ENCODE data around the gene ZBTB24. TPM values are rescaled to one million over a fixed set of nuclear protein-coding genes. Genes with fewer than 3 reads are reported as not detected.

ZBTB24 gene
- total and polyA plus RNA-seq, 2 of the 13 experiments (the other 11 are each of a cell fraction or from before 2014, with no cell fraction given): 1.5 to 6.2 TPM

DNA sequence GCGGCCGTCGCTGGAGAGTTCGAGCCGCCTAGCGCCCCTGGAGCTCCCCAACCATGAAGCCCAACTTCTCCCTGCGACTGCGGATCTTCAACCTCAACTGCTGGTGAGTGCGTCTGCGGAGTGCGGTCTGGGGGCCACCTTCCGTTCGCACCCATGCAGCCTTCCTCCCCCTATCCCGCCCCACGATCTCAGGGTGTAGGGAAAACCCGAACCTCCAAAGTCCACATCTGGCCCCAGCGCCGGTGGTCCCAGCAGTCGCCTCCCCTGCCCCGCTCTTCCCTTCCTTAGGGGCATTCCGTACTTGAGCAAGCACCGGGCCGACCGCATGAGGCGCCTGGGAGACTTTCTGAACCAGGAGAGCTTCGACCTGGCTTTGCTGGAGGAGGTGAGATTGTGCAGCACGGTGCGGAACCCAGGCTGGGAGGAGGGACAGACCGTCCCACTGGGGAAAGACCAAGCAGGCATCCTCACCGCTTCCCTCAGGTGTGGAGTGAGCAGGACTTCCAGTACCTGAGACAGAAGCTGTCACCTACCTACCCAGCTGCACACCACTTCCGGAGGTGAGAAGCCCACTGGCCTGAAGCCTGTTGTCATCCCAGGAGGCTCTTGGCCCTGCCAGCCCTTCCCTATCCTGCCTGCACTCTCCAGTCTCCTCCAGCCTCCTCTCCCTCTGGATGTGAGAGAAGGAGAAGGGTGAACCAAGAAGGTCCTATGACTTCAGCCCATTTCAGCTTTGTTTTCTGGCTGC, 41.8 kb downstream of the ZBTB24 start:
- intact Hi-C loops (cut with micrococcal nuclease; ENCODE audit: unreplicated experiment) (loop anchor here (1.0 to 2.0 kb wide), 3 partner anchors 14 to 58 kb away; partner anchors contain the start of genes CD164 and MICAL1), in situ Hi-C loops (cut with HindIII; ENCODE audit: extremely low pct_ligation_motif_present, low pct_unique_long_range_greater_than_20kb) (loop anchor here (5.0 kb wide), 1 partner anchor 59 kb away; the partner anchor contains the start of gene CD164)
- H3K36me3 ChIP-seq (replicated peaks in 1 of 2; ENCODE audit: control insufficient read depth in 1 of 2, insufficient read depth in 2 of 2, low read length in 2 of 2): peaks cover 2 to 10% of the 10 kb centered on the region in 2 experiments; a peak in 2 of 5 replicates
- FAIRE-seq: no peak
- peak overlapping the region; percentile 84 for H2AFZ ChIP-seq (ENCODE audit: low read length)
- H4K20me1 ChIP-seq (ENCODE audit: insufficient read depth, low read length): no peaks in the 10 kb centered on the region
- peak overlapping the region; percentile 80 for H3K27ac ChIP-seq (ENCODE audit: extremely low read length, insufficient read depth, low read length)
- peaks cover 25% of the 10 kb centered on the region for H3K4me1 ChIP-seq (ENCODE audit: insufficient read depth, low read length)
- peak overlapping the region; percentile 96 for H3K9ac ChIP-seq (ENCODE audit: insufficient read depth, low read depth, low read length)
- POLR2A ChIA-PET: interaction anchor here (1.0 to 3.8 kb wide), 7 partner anchors 9 to 58 kb away, joined by 3 to 29 read pairs (median 3); partner anchors contain the start of genes CD164 and MICAL1
- ATAC-seq: peak; percentile 76
- no peaks in the 10 kb centered on the region; a peak in 1 of 5 replicates for H3K27me3 ChIP-seq (ENCODE audit: control insufficient read depth in 1 of 2, insufficient read depth in 2 of 2, low read length in 2 of 2)
- H3K79me2 ChIP-seq (ENCODE audit: insufficient read depth, low read length): peaks cover 9% of the 10 kb centered on the region
- peak overlapping the region; percentile 93 for H3K4me2 ChIP-seq (ENCODE audit: low read depth, low read length)
- H3K4me3 ChIP-seq (replicated peaks in 1 of 3; ENCODE audit: insufficient read depth in 1 of 3, low read depth in 2 of 3, low read length in 3 of 3): peak overlapping the region; percentile 92 to 100 (median 94)
- DNase-seq (ENCODE audit: low spot score): peak; percentile 40
- CTCF ChIA-PET (ENCODE audit: low intra/inter-chr PET ratio, low total read pairs): no interaction called here
- BruUV-seq (replicated peaks): TSS peak; percentile 42
- no peaks in the 10 kb centered on the region for H3K9me3 ChIP-seq (ENCODE audit: low read length)
- 0% methylated on average over 16 of the region's 31 CpGs for WGBS (ENCODE audit: low lambda C conversion rate)
- TF ChIP-seq MIER2 (CRISPR knock-in tag; IDR thresholded peaks at IDR 0.05) (0 out of 2 replicates have a peak, but pooled peaks have one; percentile 17), HOXA9 (CRISPR knock-in tag; IDR thresholded peaks at IDR 0.05; ENCODE audit: borderline replicate concordance) (no peak), HOXA5 (CRISPR knock-in tag; IDR thresholded peaks at IDR 0.05) (0 out of 2 replicates have a peak, but pooled peaks have one; percentile 20), ZNF660 (CRISPR knock-in tag; IDR thresholded peaks at IDR 0.05; ENCODE audit: borderline replicate concordance, low read depth) (no peak; the same call in 1 of the 2 replicates), ZNF225 (CRISPR knock-in tag; IDR thresholded peaks at IDR 0.05) (no peak), ZNF766 (CRISPR knock-in tag; IDR thresholded peaks at IDR 0.05; ENCODE audit: borderline replicate concordance) (no peak), JARID2 (CRISPR knock-in tag; IDR thresholded peaks at IDR 0.05; ENCODE audit: insufficient replicate concordance) (no peak), NCOR1 (IDR thresholded peaks at IDR 0.05; ENCODE audit: borderline replicate concordance, low read length) (no peak), KAT8 (CRISPR knock-in tag; IDR thresholded peaks at IDR 0.05) (no peak), ZNF850 (CRISPR knock-in tag; conservative IDR thresholded peaks at IDR 0.05) (no peak), MEF2D (CRISPR knock-in tag; IDR thresholded peaks at IDR 0.05) (no peak)
- TF ChIP-seq, protein P1, sequence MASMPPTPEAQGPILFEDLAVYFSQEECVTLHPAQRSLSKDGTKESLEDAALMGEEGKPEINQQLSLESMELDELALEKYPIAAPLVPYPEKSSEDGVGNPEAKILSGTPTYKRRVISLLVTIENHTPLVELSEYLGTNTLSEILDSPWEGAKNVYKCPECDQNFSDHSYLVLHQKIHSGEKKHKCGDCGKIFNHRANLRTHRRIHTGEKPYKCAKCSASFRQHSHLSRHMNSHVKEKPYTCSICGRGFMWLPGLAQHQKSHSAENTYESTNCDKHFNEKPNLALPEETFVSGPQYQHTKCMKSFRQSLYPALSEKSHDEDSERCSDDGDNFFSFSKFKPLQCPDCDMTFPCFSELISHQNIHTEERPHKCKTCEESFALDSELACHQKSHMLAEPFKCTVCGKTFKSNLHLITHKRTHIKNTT (CRISPR knock-in tag; IDR thresholded peaks at IDR 0.05): no peak
- TF ChIP-seq, protein P2, sequence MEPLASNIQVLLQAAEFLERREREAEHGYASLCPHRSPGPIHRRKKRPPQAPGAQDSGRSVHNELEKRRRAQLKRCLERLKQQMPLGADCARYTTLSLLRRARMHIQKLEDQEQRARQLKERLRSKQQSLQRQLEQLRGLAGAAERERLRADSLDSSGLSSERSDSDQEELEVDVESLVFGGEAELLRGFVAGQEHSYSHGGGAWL (CRISPR knock-in tag; IDR thresholded peaks at IDR 0.05): no peak
- TF ChIP-seq, protein P3, sequence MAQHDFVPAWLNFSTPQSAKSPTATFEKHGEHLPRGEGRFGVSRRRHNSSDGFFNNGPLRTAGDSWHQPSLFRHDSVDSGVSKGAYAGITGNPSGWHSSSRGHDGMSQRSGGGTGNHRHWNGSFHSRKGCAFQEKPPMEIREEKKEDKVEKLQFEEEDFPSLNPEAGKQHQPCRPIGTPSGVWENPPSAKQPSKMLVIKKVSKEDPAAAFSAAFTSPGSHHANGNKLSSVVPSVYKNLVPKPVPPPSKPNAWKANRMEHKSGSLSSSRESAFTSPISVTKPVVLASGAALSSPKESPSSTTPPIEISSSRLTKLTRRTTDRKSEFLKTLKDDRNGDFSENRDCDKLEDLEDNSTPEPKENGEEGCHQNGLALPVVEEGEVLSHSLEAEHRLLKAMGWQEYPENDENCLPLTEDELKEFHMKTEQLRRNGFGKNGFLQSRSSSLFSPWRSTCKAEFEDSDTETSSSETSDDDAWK (CRISPR knock-in tag; IDR thresholded peaks at IDR 0.05): no peak
- TF ChIP-seq, protein P4, sequence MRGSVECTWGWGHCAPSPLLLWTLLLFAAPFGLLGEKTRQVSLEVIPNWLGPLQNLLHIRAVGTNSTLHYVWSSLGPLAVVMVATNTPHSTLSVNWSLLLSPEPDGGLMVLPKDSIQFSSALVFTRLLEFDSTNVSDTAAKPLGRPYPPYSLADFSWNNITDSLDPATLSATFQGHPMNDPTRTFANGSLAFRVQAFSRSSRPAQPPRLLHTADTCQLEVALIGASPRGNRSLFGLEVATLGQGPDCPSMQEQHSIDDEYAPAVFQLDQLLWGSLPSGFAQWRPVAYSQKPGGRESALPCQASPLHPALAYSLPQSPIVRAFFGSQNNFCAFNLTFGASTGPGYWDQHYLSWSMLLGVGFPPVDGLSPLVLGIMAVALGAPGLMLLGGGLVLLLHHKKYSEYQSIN (CRISPR knock-in tag; IDR thresholded peaks at IDR 0.05; ENCODE audit: borderline replicate concordance): no peak
